GM12878 (cell line): ENCODE data around the gene PTPRN2. TPM values are rescaled to one million over a fixed set of nuclear protein-coding genes. Genes with fewer than 3 reads are reported as not detected.

Source experiments
- ATAC-seq: fragments of 200-7000 bp; cut with Tn5 transposase; 3 replicates; pipeline ENCODE4 v1.9.1; 2020; ENCODE audit warnings: mild to moderate bottlenecking, moderate library complexity
- BruUV-seq: library from RNA; stranded (reverse); fragments of 400-500 nt; replicated peaks from 2 replicates; lab custom pipeline; 2021; lab: Mats Ljungman, UMichigan
- CTCF ChIA-PET: fragments of 300-600 bp; sonication (Branson Sonifier 250); formaldehyde crosslinking; extraction: SDS; loops from one replicate; lab custom pipeline; 2021; ENCODE audit warnings: inconsistent platforms; lab: Yijun Ruan, JAX
- POLR2A ChIA-PET: fragments of 350-600 bp; formaldehyde crosslinking; extraction: SDS; loops from one replicate; lab custom pipeline; 2021; ENCODE audit warnings: inconsistent platforms; lab: Charles Lee
- RAD21 ChIA-PET: fragments of 300-600 bp; sonication (Branson Sonifier 250); formaldehyde crosslinking; loops from one replicate; lab custom pipeline; 2023; ENCODE audit warnings: antibody characterized with exemption; ENCODE audit not compliant: unreplicated experiment; lab: Charles Lee
- SMC1A ChIA-PET: fragments of 300-600 bp; sonication (Branson Sonifier 250); formaldehyde crosslinking; loops from one replicate; lab custom pipeline; 2023; ENCODE audit not compliant: unreplicated experiment, uncharacterized antibody; lab: Charles Lee
- DNase-seq: peaks from one replicate; pipeline ENCODE4 v3.0.0-alpha.2; 2011; ENCODE audit warnings: low read depth, low spot score
- FAIRE-seq: peaks from 3 replicates; lab custom pipeline; 2011; peaks lifted over from hg19 to GRCh38; lab: Jason Lieb, UNC
- H2AFZ ChIP-seq: 2 replicates; pipeline ENCODE4 v1.6.0; 2011; ENCODE audit warnings: low read depth, low read length, control low read depth; ENCODE audit not compliant: control insufficient read depth
- H3K27ac ChIP-seq: 2 replicates; pipeline ENCODE4 v1.5.1; 2011; ENCODE audit warnings: control low read depth; ENCODE audit not compliant: control insufficient read depth, insufficient read depth
- H3K27me3 ChIP-seq, 2 experiments: replicated peaks in 1 of 2; 2 replicates each; pipeline versions ENCODE4 v1.6.0 to v1.6.1; 2011; ENCODE audit warnings: low read length in 1 of 2; ENCODE audit not compliant: control insufficient read depth in 2 of 2, insufficient read depth in 2 of 2
- H3K36me3 ChIP-seq, 2 experiments: 2 replicates each; pipeline ENCODE4 v1.5.1; 2011; ENCODE audit warnings: low read length in 1 of 2; ENCODE audit not compliant: control insufficient read depth in 2 of 2, insufficient read depth in 2 of 2
- H3K4me1 ChIP-seq: 2 replicates; pipeline ENCODE4 v1.6.1; 2011; ENCODE audit warnings: mild to moderate bottlenecking, low read length, moderate library complexity, mixed read lengths; ENCODE audit not compliant: control insufficient read depth, insufficient read depth
- H3K4me2 ChIP-seq: 2 replicates; pipeline ENCODE4 v1.6.0; 2011; ENCODE audit warnings: control low read depth; ENCODE audit not compliant: control insufficient read depth, insufficient read depth
- H3K4me3 ChIP-seq: fragments of 200-600 bp; sonication (generic); 2 replicates; pipeline ENCODE4 v1.5.1; 2016
- H3K79me2 ChIP-seq: 2 replicates; pipeline ENCODE4 v1.6.0; 2011; ENCODE audit warnings: low read length; ENCODE audit not compliant: control insufficient read depth, insufficient read depth
- H3K9ac ChIP-seq: 2 replicates; pipeline ENCODE4 v1.8.0; 2011; ENCODE audit warnings: low read length, control low read depth, mixed read lengths; ENCODE audit not compliant: control insufficient read depth, insufficient read depth
- H3K9me3 ChIP-seq: replicated peaks from 3 replicates; pipeline ENCODE4 v1.5.1; 2011; ENCODE audit warnings: mild to moderate bottlenecking, low read length; ENCODE audit not compliant: control insufficient read depth, insufficient read depth
- H4K20me1 ChIP-seq: 2 replicates; pipeline ENCODE4 v1.6.0; 2011; ENCODE audit not compliant: control insufficient read depth, insufficient read depth
- CBX5 ChIP-seq: sonication (generic); IDR thresholded peaks from 2 replicates; pipeline ENCODE4 v1.6.1; 2016; ENCODE audit warnings: low read depth, moderate library complexity, mild to moderate bottlenecking, inconsistent platforms
- ESRRA ChIP-seq: IDR thresholded peaks from 2 replicates; pipeline ENCODE4 v1.6.1; 2012; ENCODE audit warnings: mild to moderate bottlenecking, low read length, improper control_type of control experiment
- FOXM1 ChIP-seq: IDR thresholded peaks from 2 replicates; pipeline ENCODE4 v1.6.1; 2012; ENCODE audit warnings: low read depth, mild to moderate bottlenecking, inconsistent platforms, low read length, moderate library complexity
- HDGF ChIP-seq: fragments of 450-650 bp; IDR thresholded peaks from 2 replicates; pipeline ENCODE4 v1.6.1; 2016; ENCODE audit warnings: antibody characterized with exemption
- IRF4 ChIP-seq: IDR thresholded peaks from 2 replicates; pipeline ENCODE4 v1.6.1; 2011; ENCODE audit warnings: low read depth, low read length
- JUND ChIP-seq: IDR thresholded peaks from 2 replicates; pipeline ENCODE4 v1.6.1; 2012; ENCODE audit warnings: low read depth, mild to moderate bottlenecking, low read length, improper control_type of control experiment, moderate library complexity
- KDM1A ChIP-seq: fragments of 200-600 bp; sonication (generic); IDR thresholded peaks from 2 replicates; pipeline ENCODE4 v1.6.1; 2016; ENCODE audit warnings: borderline replicate concordance
- MAX ChIP-seq: IDR thresholded peaks from 2 replicates; pipeline ENCODE4 v1.6.1; 2012; ENCODE audit warnings: low read depth, low read length, improper control_type of control experiment
- MLLT1 ChIP-seq: fragments of 450-650 bp; IDR thresholded peaks from 2 replicates; pipeline ENCODE4 v1.6.1; 2016; ENCODE audit warnings: mild to moderate bottlenecking
- PAX5 ChIP-seq: IDR thresholded peaks from 2 replicates; pipeline ENCODE4 v1.6.1; 2011; ENCODE audit warnings: low read depth, low read length, borderline replicate concordance
- RAD51 ChIP-seq: fragments of 450-650 bp; IDR thresholded peaks from 2 replicates; pipeline ENCODE4 v1.6.1; 2016; ENCODE audit warnings: moderate library complexity, mild to moderate bottlenecking, inconsistent platforms
- SMAD1 ChIP-seq: fragments of 450-650 bp; IDR thresholded peaks from 2 replicates; pipeline ENCODE4 v1.6.1; 2018; ENCODE audit warnings: mild to moderate bottlenecking, low read depth; ENCODE audit not compliant: partially characterized antibody
- SMAD5 ChIP-seq: IDR thresholded peaks from 2 replicates; pipeline ENCODE4 v1.6.1; 2016; ENCODE audit warnings: antibody characterized with exemption, low read depth
- SMARCA5 ChIP-seq: fragments of 450-650 bp; IDR thresholded peaks from 2 replicates; pipeline ENCODE4 v1.6.1; 2017; ENCODE audit warnings: mild to moderate bottlenecking
- SMC3 ChIP-seq: IDR thresholded peaks from 2 replicates; pipeline ENCODE4 v1.6.1; 2011; ENCODE audit warnings: low read length, improper control_type of control experiment, borderline replicate concordance
- TAF1 ChIP-seq: IDR thresholded peaks from 2 replicates; pipeline ENCODE4 v1.6.1; 2011; ENCODE audit warnings: mild to moderate bottlenecking, low read depth, low read length, borderline replicate concordance
- TCF7 ChIP-seq: IDR thresholded peaks from 2 replicates; pipeline ENCODE4 v1.6.1; 2014; ENCODE audit warnings: antibody characterized with exemption, borderline replicate concordance
- WGBS: methylation state at CpG from one replicate; pipeline ENCODE4 v1.1.6; 2016; ENCODE audit warnings: low lambda C conversion rate; ENCODE audit not compliant: insufficient replicate concordance, insufficient coverage; ENCODE audit errors: missing lambda C conversion rate; 5-methylcytosine and 5-hydroxymethylcytosine counted together
- in situ Hi-C: fragments of 300-500 bp; cut with MboI; formaldehyde crosslinking; loops from 9 replicates; pipeline ENCODE4 v1.14.3; 2018; ENCODE audit warnings: mixed read lengths
- intact Hi-C: fragments of 100-400 bp; cut with micrococcal nuclease; formaldehyde crosslinking; loops from one replicate; pipeline ENCODE4 v1.14.2; 2022; ENCODE audit not compliant: unreplicated experiment
- polyA plus RNA-seq, 11 experiments: library from polyadenylated mRNA; depleted of rRNA in 4 of 11; unstranded in 6 of 11; stranded (reverse) in 5 of 11; fragments of >200 nt; fragmentation: Nextera tagmentation in 4 of 11; fragmentation: Illumina TruSeq in 1 of 11; extraction: Ambion mirVana in 4 of 11; extraction: Trizol in 1 of 11; gene quantifications; 1 replicate in 1 of 11; 2 replicates in 10 of 11; pipeline versions ENCODE4 v1.2.1 to v1.2.3, GENCODE V29; 2011 to 2016; ENCODE audit warnings: inconsistent platforms in 2 of 11, missing spikeins in 2 of 11, low read depth in 1 of 11
- total RNA-seq, 4 experiments: library from RNA; depleted of rRNA in 3 of 4; stranded (reverse); fragments of >200 nt in 3 of 4; fragmentation: Illumina TruSeq in 1 of 4; extraction: Trizol in 1 of 4; gene quantifications; 2 replicates each; pipeline versions ENCODE4 v1.2.1 to v1.2.3, GENCODE V29; 2013 to 2021
- TF ChIP-seq, protein P1 (sequence below): fragments of 450-650 bp; formaldehyde crosslinking; IDR thresholded peaks from 2 replicates; pipeline ENCODE4 v1.4.0; 2020; ENCODE audit warnings: mild to moderate bottlenecking, moderate library complexity

Gene PTPRN2
- total and polyA plus RNA-seq, 10 of the 15 experiments (the other 5 are each of a cell fraction or from before 2014, with no cell fraction given), result 5.4 TPM; not detected in 9

GRCh38 chr7:158060216-158060615 lies 527.4 kb downstream of the PTPRN2 start:
- H3K79me2 ChIP-seq, result no peaks in the 10 kb centered on the region
- CTCF ChIA-PET, result no interaction called here

More at GRCh38 chr7:158060216-158060615, 527.4 kb downstream of the PTPRN2 start:
- no peak for ATAC-seq
- no peak for FAIRE-seq
- ChIA-PET POLR2A (no interaction called here), SMC1A (no interaction called here), RAD21 (no interaction called here)
- no peaks in the 10 kb centered on the region for H3K27me3 ChIP-seq
- H3K4me1 ChIP-seq, result no peaks in the 10 kb centered on the region
- peaks cover 2% of the 10 kb centered on the region; the same call in 2 of the 3 replicates for H3K9me3 ChIP-seq
- no peak overlapping the region for H3K4me2 ChIP-seq
- in situ Hi-C loops, result no loop called here
- no peaks in the 10 kb centered on the region for H4K20me1 ChIP-seq
- no TSS peak for BruUV-seq
- H3K9ac ChIP-seq, result no peak overlapping the region
- intact Hi-C loops, result no loop called here
- no peak for DNase-seq
- H3K27ac ChIP-seq, result no peak overlapping the region
- no peak overlapping the region for H3K4me3 ChIP-seq
- TF ChIP-seq SMARCA5 (no peak), HDGF (no peak), KDM1A (no peak), SMAD1 (no peak), FOXM1 (no peak), TCF7 (no peak), MLLT1 (no peak), JUND (no peak), RAD51 (no peak), MAX (no peak), SMAD5 (no peak), IRF4 (no peak), PAX5 (no peak), CBX5 (no peak), ESRRA (no peak), TAF1 (no peak), SMC3 (no peak)
- TF ChIP-seq, protein P1, sequence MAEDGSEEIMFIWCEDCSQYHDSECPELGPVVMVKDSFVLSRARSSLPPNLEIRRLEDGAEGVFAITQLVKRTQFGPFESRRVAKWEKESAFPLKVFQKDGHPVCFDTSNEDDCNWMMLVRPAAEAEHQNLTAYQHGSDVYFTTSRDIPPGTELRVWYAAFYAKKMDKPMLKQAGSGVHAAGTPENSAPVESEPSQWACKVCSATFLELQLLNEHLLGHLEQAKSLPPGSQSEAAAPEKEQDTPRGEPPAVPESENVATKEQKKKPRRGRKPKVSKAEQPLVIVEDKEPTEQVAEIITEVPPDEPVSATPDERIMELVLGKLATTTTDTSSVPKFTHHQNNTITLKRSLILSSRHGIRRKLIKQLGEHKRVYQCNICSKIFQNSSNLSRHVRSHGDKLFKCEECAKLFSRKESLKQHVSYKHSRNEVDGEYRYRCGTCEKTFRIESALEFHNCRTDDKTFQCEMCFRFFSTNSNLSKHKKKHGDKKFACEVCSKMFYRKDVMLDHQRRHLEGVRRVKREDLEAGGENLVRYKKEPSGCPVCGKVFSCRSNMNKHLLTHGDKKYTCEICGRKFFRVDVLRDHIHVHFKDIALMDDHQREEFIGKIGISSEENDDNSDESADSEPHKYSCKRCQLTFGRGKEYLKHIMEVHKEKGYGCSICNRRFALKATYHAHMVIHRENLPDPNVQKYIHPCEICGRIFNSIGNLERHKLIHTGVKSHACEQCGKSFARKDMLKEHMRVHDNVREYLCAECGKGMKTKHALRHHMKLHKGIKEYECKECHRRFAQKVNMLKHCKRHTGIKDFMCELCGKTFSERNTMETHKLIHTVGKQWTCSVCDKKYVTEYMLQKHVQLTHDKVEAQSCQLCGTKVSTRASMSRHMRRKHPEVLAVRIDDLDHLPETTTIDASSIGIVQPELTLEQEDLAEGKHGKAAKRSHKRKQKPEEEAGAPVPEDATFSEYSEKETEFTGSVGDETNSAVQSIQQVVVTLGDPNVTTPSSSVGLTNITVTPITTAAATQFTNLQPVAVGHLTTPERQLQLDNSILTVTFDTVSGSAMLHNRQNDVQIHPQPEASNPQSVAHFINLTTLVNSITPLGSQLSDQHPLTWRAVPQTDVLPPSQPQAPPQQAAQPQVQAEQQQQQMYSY (CRISPR knock-in tag), result no peak
- WGBS, result 41% methylated on average over 13 of the region's 13 CpGs
- no peaks in the 10 kb centered on the region for H3K36me3 ChIP-seq
- H2AFZ ChIP-seq, result no peak overlapping the region
